AG04449 (cell line): ENCODE results near the gene PDIA2.

ENCODE experiments used
- CTCF ChIA-PET: fragments of 350-600 bp; formaldehyde crosslinking; extraction: SDS; loops from one replicate; lab custom pipeline; 2021; ENCODE audit warnings: antibody characterized with exemption; lab: Yijun Ruan, JAX
- POLR2A ChIA-PET: fragments of 400-600, 350-600 bp; formaldehyde crosslinking; extraction: SDS; loops from one replicate; lab custom pipeline; 2020; ENCODE audit warnings: antibody characterized with exemption, inconsistent platforms; lab: Yijun Ruan, JAX
- DNase-seq: peaks from one replicate; pipeline ENCODE4 v3.0.0-alpha.2; 2010; ENCODE audit warnings: low read depth, low spot score
- H3K4me3 ChIP-seq: 2 replicates; pipeline ENCODE4 v1.5.1; 2011; ENCODE audit warnings: low read depth, mild to moderate bottlenecking, control low read depth, low read length
- CTCF ChIP-seq: IDR thresholded peaks from one replicate; pipeline ENCODE4 v1.5.1; 2011; ENCODE audit warnings: mild to moderate bottlenecking, moderate library complexity, low read length, control low read depth, inconsistent platforms; ENCODE audit not compliant: insufficient read depth; ENCODE audit errors: missing control alignments

PDIA2 gene

GRCh38 chr16:272633-273546, 10.1 kb upstream of the PDIA2 start:
- POLR2A ChIA-PET, result no interaction called here
- H3K4me3 ChIP-seq, result no peak overlapping the region
- TF ChIP-seq CTCF, result no peak
- CTCF ChIA-PET, result no interaction called here
- no peak for DNase-seq

GRCh38 chr16:273547-274421, 9.2 kb upstream of the PDIA2 start:
- DNase-seq, result no peak
- TF ChIP-seq CTCF, result no peak
- ChIA-PET CTCF (no interaction called here), POLR2A (no interaction called here)
- no peak overlapping the region for H3K4me3 ChIP-seq

GRCh38 chr16:275041-275641, 7.8 kb upstream of the PDIA2 start:
- H3K4me3 ChIP-seq, result peak overlapping the region; percentile 34; the same call in 1 of the 2 replicates
- ChIA-PET CTCF (no interaction called here), POLR2A (no interaction called here)
- no peak for TF ChIP-seq CTCF
- no peak for DNase-seq

- CTCF ChIA-PET, result no interaction called here
- H3K4me3 ChIP-seq, result peak within 1 kb of the TSS; percentile 34; the same call in 1 of the 2 replicates
- DNase-seq, result no peak
- POLR2A ChIA-PET, result no interaction called here
- no peak for TF ChIP-seq CTCF
Measured at GRCh38 chr16:275786-276232, 7.2 kb upstream of the PDIA2 start, which contains the start of gene RGS11. TSS of gene RGS11 (minus strand) at chr16:275944. CDS start at chr16:275911, 33 bp downstream.

- CTCF ChIA-PET, result no interaction called here
- H3K4me3 ChIP-seq, result no peak overlapping the region
- DNase-seq, result no peak
- POLR2A ChIA-PET, result interaction anchor here (0.7 kb wide), 1 partner anchor 67 kb away, joined by 3 read pairs; no protein-coding TSS in a partner anchor
- no peak for TF ChIP-seq CTCF
Measured at GRCh38 chr16:276426-277077, 6.4 kb upstream of the PDIA2 start.
